Gastrocnemius medialis (tissue), 4 donors: ENCODE results near the gene MED14.

Source experiments
- POLR2A ChIP-seq, 2 donors: fragments of 450-650 bp; IDR thresholded peaks; one replicate each; pipeline ENCODE4 v1.6.1; 2017; ENCODE audit warnings: antibody characterized with exemption in 2 of 2, mild to moderate bottlenecking in 2 of 2, moderate library complexity in 2 of 2
- TF ChIP-seq, protein P1 (sequence below), 5 experiments: fragments of 450-650 bp in 3 of 5; fragments of 200-600 bp in 2 of 5; sonication (generic) in 2 of 5; IDR thresholded peaks in 4 of 5; conservative IDR thresholded peaks in 1 of 5; 1 replicate in 4 of 5; 2 replicates in 1 of 5; pipeline ENCODE4 v1.5.1; 2016 to 2019; ENCODE audit warnings: antibody characterized with exemption in 5 of 5, mild to moderate bottlenecking in 3 of 5, moderate library complexity in 3 of 5

DNA sequence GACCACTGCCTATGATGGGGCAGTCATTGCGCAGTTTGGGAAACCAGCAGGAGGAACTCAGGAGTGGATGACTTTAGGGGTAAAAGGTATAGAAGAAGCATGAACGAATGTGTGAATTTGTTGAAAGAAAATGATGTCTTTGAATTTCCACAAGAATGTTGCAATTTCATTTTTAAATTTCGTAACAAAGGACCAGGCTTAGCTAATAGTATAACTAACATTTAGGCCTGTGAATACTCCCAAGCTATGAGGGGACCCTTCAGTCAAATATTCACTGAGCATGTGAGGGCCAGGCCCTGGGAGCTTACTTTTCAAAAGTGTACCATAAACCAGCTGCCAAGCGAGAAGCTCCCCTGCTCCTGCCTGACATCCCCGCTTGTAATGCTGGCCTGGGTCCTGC, 106.8 kb downstream of the MED14 start:
- TF ChIP-seq, protein P1, sequence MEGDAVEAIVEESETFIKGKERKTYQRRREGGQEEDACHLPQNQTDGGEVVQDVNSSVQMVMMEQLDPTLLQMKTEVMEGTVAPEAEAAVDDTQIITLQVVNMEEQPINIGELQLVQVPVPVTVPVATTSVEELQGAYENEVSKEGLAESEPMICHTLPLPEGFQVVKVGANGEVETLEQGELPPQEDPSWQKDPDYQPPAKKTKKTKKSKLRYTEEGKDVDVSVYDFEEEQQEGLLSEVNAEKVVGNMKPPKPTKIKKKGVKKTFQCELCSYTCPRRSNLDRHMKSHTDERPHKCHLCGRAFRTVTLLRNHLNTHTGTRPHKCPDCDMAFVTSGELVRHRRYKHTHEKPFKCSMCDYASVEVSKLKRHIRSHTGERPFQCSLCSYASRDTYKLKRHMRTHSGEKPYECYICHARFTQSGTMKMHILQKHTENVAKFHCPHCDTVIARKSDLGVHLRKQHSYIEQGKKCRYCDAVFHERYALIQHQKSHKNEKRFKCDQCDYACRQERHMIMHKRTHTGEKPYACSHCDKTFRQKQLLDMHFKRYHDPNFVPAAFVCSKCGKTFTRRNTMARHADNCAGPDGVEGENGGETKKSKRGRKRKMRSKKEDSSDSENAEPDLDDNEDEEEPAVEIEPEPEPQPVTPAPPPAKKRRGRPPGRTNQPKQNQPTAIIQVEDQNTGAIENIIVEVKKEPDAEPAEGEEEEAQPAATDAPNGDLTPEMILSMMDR (IDR thresholded peaks at IDR 0.05 in 4 of 5, conservative IDR thresholded peaks at IDR 0.05 in 1 of 5): no peak
- no peak for TF ChIP-seq POLR2A (IDR thresholded peaks at IDR 0.05)
